GM19328 (cell line): Measurements from ENCODE around the gene SFI1.
"Not testable (repeated sequence)": the region's sequence is repeated elsewhere in the genome, so short reads cannot be mapped to it uniquely, and the experiment has no call there.

Experiments
- ATAC-seq: cut with Tn5 transposase; IDR thresholded peaks from one replicate; pipeline ENCODE4 v1.9.1; 2021; ENCODE audit warnings: mild to moderate bottlenecking, moderate library complexity; ENCODE audit not compliant: unreplicated experiment

The SFI1 gene

GRCh38 chr22:31630331-31631329, 134.3 kb downstream of the SFI1 start:
- peak; percentile 49 for ATAC-seq

GRCh38 chr22:31631436-31631835, 135.1 kb downstream of the SFI1 start:
- ATAC-seq, result no peak

GRCh38 chr22:31635638-31636306, 139.4 kb downstream of the SFI1 start:
- no peak for ATAC-seq

GRCh38 chr22:31637447-31637890, 141.1 kb downstream of the SFI1 start:
- peak; percentile 43 for ATAC-seq

GRCh38 chr22:31637891-31638618, 141.7 kb downstream of the SFI1 start:
- ATAC-seq, result no peak

GRCh38 chr22:31639436-31640039, 143.2 kb downstream of the SFI1 start:
- no peak for ATAC-seq

GRCh38 chr22:31646186-31647019, 150.1 kb downstream of the SFI1 start:
- ATAC-seq, result no peak

GRCh38 chr22:31647066-31647465, 150.7 kb downstream of the SFI1 start:
- ATAC-seq, result no peak

- ATAC-seq, result no peak
These were observed 151.4 kb downstream of the SFI1 start for GRCh38 chr22:31647523-31648320.

GRCh38 chr22:31650391-31650790, 154.1 kb downstream of the SFI1 start:
- no peak for ATAC-seq

- no peak for ATAC-seq
These were observed 155.3 kb downstream of the SFI1 start for GRCh38 chr22:31651664-31652063.

- no peak for ATAC-seq
These were observed 155.8 kb downstream of the SFI1 start for GRCh38 chr22:31652088-31652487.

GRCh38 chr22:31652911-31653684, 156.8 kb downstream of the SFI1 start:
- no peak for ATAC-seq

- ATAC-seq, result no peak
These were observed 157.6 kb downstream of the SFI1 start for GRCh38 chr22:31653944-31654343.

GRCh38 chr22:31654408-31654807, 158.1 kb downstream of the SFI1 start:
- no peak for ATAC-seq

- ATAC-seq, result no peak
These were observed 162.9 kb downstream of the SFI1 start for GRCh38 chr22:31659246-31659645.

GRCh38 chr22:31660860-31661341, 164.6 kb downstream of the SFI1 start:
- ATAC-seq, result not testable (repeated sequence)
